Measurements from ENCODE around the gene PDZD7.

DNA sequence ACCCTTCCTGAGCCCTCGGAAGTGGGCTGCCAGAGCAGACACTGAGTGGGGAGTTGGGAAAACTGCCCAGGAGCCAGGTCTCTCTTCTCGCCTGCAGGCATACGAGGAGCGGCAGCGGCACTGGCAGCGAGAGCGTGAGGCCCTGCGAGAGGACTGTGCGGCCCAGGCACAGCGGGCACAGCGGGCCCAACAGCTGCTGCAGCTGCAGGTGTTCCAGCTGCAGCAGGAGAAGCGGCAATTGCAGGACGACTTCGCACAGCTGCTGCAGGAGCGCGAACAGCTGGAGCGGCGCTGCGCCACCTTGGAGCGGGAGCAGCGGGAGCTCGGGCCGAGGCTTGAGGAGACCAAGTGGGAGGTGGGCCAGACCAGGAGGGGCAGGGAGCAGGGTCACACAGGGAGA is 25.6 kb downstream of the PDZD7 start:
- TF ChIP-seq CTCF (IDR thresholded peaks at IDR 0.05) (no peak), EZH2 (IDR thresholded peaks at IDR 0.05) (no peak), EZH2phosphoT487 (IDR thresholded peaks at IDR 0.05) (no peak)
